Psoas muscle (tissue), 8 donors: Measurements from ENCODE around the gene ALG12. TPM values are rescaled to one million over a fixed set of nuclear protein-coding genes. Genes with fewer than 3 reads are reported as not detected.

Experiments used
- ATAC-seq, 4 donors: fragments of 200-7000 bp; cut with Tn5 transposase; one replicate each; pipeline ENCODE4 v1.9.1; 2020; ENCODE audit warnings: moderate library complexity in 3 of 4, mild to moderate bottlenecking in 2 of 4
- DNase-seq, 2 donors: peaks; one replicate each; pipeline ENCODE4 v3.0.0-alpha.2; 2020
- H3K27ac ChIP-seq: fragments of 200-600 bp; one replicate; pipeline ENCODE4 v1.8.0; 2022
- H3K27me3 ChIP-seq, 3 donors: fragments of 200-600 bp in 1 of 3; one replicate each; pipeline versions ENCODE4 v1.6.1 to v1.8.0; 2013 to 2022; ENCODE audit warnings: low read length in 2 of 3, mild to moderate bottlenecking in 2 of 3, moderate library complexity in 1 of 3; ENCODE audit not compliant: insufficient read depth in 3 of 3
- H3K36me3 ChIP-seq, 2 donors: fragments of 200-600 bp in 1 of 2; one replicate each; pipeline versions ENCODE4 v1.6.1 to v1.8.0; 2013 to 2022; ENCODE audit warnings: low read depth in 1 of 2, mild to moderate bottlenecking in 1 of 2, moderate library complexity in 1 of 2; ENCODE audit not compliant: insufficient read depth in 1 of 2
- H3K4me1 ChIP-seq: fragments of 200-600 bp; one replicate; pipeline ENCODE4 v1.8.0; 2022
- H3K4me3 ChIP-seq: fragments of 200-600 bp; one replicate; pipeline ENCODE4 v1.8.0; 2022; ENCODE audit warnings: mild to moderate bottlenecking
- H3K9me3 ChIP-seq: fragments of 200-600 bp; one replicate; pipeline ENCODE4 v1.8.0; 2022
- WGBS, 3 donors: extraction: QIAGEN DNeasy Blood & Tissue Kit; methylation state at CpG; one replicate each; pipeline versions ENCODE4 v1.1.6 to v1.1.7; 2013; 5-methylcytosine and 5-hydroxymethylcytosine counted together
- intact Hi-C, 2 donors: fragments of 100-400 bp; cut with DNase I; formaldehyde crosslinking; loops; one replicate each; pipeline versions ENCODE4 v1.11.0 to v1.14.2; 2022
- polyA plus RNA-seq, 3 donors: library from polyadenylated mRNA; stranded (reverse); fragments of 200-250 nt; gene quantifications; one replicate each; pipeline ENCODE4 v1.2.3, GENCODE V29; 2013
- total RNA-seq, 4 donors: library from RNA; stranded (reverse); fragmentation: NEBNext Ultra II Directional in 2 of 4; extraction: Animal tissue kit (Norgen Biotek cat#: 25700) in 2 of 4; gene quantifications; one replicate each; pipeline versions ENCODE4 v1.2.1 to v1.2.4, GENCODE V29; 2021 to 2023
- TF ChIP-seq, protein P1 (sequence below): fragments of 200-600 bp; IDR thresholded peaks from one replicate; pipeline ENCODE4 v1.8.0; 2022; ENCODE audit warnings: antibody characterized with exemption
- donor health status: healthy with polysubstance abuse.
- donor health status: DM: no; HTN: no; CAD: no; lungs with moderate emphysema.
- donor health status: Bipolar disorder and iron deficiency.
- donor health status: healthy.
- donor health status: DM: yes; HTN: yes; CAD: no.
- donor health status: DM: no; HTN: no; CAD: no.
- donor health status: DM: no; HTN: no; CAD: no.
- donor health status: DM: yes; HTN: yes; CAD: no.

The ALG12 gene
- total and polyA plus RNA-seq, 7 donors: 6.5 to 11.0 (median 8.2) TPM

GRCh38 chr22:49942565-49943404 lies 24.5 kb upstream of the ALG12 start:
- no peak for DNase-seq
- Histone ChIP-seq H3K4me1 (peaks cover 5% of the 10 kb centered on the region), H3K27me3 (no peaks in the 10 kb centered on the region), H3K36me3 (no peaks in the 10 kb centered on the region), H3K9me3 (no peaks in the 10 kb centered on the region), H3K27ac (no peak overlapping the region), H3K4me3 (no peak overlapping the region)
- intact Hi-C loops: no loop called here
- 89 to 94% (median 93%) methylated on average over 19 to 21 of the region's 21 CpGs for whole genome bisulfite sequencing, 3 donors
- peak in 1 of 4 donors; percentile 27 for ATAC-seq
- TF ChIP-seq, protein P1, sequence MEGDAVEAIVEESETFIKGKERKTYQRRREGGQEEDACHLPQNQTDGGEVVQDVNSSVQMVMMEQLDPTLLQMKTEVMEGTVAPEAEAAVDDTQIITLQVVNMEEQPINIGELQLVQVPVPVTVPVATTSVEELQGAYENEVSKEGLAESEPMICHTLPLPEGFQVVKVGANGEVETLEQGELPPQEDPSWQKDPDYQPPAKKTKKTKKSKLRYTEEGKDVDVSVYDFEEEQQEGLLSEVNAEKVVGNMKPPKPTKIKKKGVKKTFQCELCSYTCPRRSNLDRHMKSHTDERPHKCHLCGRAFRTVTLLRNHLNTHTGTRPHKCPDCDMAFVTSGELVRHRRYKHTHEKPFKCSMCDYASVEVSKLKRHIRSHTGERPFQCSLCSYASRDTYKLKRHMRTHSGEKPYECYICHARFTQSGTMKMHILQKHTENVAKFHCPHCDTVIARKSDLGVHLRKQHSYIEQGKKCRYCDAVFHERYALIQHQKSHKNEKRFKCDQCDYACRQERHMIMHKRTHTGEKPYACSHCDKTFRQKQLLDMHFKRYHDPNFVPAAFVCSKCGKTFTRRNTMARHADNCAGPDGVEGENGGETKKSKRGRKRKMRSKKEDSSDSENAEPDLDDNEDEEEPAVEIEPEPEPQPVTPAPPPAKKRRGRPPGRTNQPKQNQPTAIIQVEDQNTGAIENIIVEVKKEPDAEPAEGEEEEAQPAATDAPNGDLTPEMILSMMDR: no peak

DNA sequence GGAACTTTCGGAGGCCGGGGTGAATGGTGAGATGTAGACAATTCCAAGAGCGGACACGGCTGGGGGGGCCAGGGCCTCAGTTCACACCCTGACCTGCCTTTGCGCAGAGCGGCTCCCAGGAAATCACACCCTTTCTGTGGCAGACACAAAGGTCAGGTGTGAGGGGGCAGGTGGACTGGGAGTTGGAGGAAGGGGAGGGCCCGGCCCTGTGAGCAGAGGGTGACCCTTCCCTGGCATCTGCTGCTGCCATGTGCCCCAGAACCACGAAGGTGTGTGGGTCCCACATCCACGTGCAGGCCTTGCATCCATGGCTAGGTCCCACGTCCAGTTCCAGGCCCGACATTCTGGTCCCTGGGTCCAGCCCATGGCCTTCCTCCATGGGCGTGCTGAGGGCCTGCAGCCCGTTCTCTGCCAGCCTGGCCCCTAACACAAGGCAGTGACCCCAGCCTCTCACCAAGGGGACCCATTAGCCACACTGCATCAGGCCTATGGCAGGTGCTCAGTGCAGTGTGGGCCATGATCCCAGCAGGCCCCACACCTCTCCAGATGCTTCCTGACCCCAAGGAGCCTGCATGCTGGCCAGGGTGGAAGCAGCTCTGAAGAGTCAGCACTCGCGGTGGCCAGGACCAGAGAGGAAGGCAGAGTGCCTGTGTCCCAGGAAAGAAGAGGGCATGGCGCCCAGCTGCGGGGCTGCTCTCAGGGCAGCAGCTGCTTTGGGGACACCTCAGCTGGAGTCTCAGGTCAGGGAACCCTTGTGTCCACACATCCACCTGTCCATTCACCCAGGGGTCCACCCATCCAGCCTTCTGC lies 23.5 kb upstream of the ALG12 start:
- Histone ChIP-seq H3K27ac (no peak overlapping the region), H3K36me3 (no peaks in the 10 kb centered on the region), H3K27me3 (no peaks in the 10 kb centered on the region), H3K4me3 (no peak overlapping the region), H3K4me1 (peaks cover 16% of the 10 kb centered on the region), H3K9me3 (no peaks in the 10 kb centered on the region)
- intact Hi-C loops: no loop called here
- DNase-seq (no peak), ATAC-seq (no peak)
- TF ChIP-seq, protein P1: no peak
- WGBS, 3 donors: 89% methylated on average over 17 of the region's 17 CpGs

DNA sequence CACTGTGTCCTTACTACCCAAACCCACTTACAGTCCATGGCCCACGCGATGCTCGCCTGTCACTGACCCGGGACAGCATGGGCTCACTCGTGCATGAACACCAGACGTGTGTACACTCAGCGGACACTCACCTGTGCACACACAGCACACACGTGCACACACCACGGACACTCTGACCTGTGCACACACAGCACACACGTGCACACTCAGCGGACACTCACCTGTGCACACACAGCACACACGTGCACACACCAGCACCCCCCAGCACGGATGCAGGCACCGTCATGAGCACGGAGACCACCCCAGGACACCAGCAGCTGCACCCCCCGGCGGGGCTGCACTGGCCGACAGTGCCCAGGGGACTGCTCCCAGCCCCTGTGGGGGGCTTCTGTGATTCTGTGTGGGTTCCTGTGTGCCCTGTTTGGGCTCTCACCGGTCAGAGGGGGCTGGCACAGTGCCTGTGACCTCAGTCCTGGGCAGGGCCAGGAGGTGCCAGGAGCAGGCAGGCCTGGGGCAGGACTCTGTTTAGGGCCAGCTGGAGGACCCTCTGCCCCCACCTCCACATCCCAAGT lies 20.4 kb upstream of the ALG12 start:
- H3K27me3 ChIP-seq: no peaks in the 10 kb centered on the region
- DNase-seq (no peak), ATAC-seq (no peak)
- intact Hi-C loops: loop anchor here in 1 of 2 donors (10.0 kb wide), 1 partner anchor 266 kb away; the partner anchor contains the start of gene SELENOO
- peaks cover 36% of the 10 kb centered on the region for H3K4me1 ChIP-seq
- peak overlapping the region; percentile 95 for H3K27ac ChIP-seq
- H3K36me3 ChIP-seq: no peaks in the 10 kb centered on the region
- no peaks in the 10 kb centered on the region for H3K9me3 ChIP-seq
- TF ChIP-seq, protein P1: no peak
- WGBS, 3 donors: 79 to 84% (median 81%) methylated on average over 19 of the region's 19 CpGs
- H3K4me3 ChIP-seq: no peak overlapping the region

GRCh38 chr22:49937758-49938564 lies 19.7 kb upstream of the ALG12 start:
- intact Hi-C loops: loop anchor here (2.0 to 10.0 kb wide), 2 partner anchors 23 to 267 kb away; partner anchors contain the start of genes PIM3 (in 1 of the 2) and SELENOO (in 1 of the 2)
- H3K4me3 ChIP-seq: peak overlapping the region; percentile 73
- no peaks in the 10 kb centered on the region for H3K27me3 ChIP-seq
- ATAC-seq: no peak
- DNase-seq: no peak
- WGBS, 3 donors: 64 to 70% (median 69%) methylated on average over 26 to 27 of the region's 27 CpGs
- no peaks in the 10 kb centered on the region for H3K36me3 ChIP-seq
- H3K4me1 ChIP-seq: peaks cover 43% of the 10 kb centered on the region
- H3K9me3 ChIP-seq: no peaks in the 10 kb centered on the region
- peak overlapping the region; percentile 95 for H3K27ac ChIP-seq
- TF ChIP-seq, protein P1: no peak
